HFF-Myc (cell line): ENCODE results near the gene DGKG.

ENCODE experiments used
- DNase-seq: peaks from one replicate; pipeline ENCODE4 v3.0.0-alpha.2; 2011; ENCODE audit warnings: low read depth; ENCODE audit errors: extremely low read depth
- H3K4me3 ChIP-seq: replicated peaks from 2 replicates; pipeline ENCODE4 v1.5.1; 2011; ENCODE audit warnings: low read depth, mild to moderate bottlenecking, control low read depth, low read length
- TF ChIP-seq, protein P1 (sequence below): IDR thresholded peaks from 2 replicates; pipeline ENCODE4 v1.5.1; 2012; ENCODE audit warnings: mild to moderate bottlenecking, low read depth, low read length, control low read depth; ENCODE audit errors: missing control alignments

Gene DGKG

DNA sequence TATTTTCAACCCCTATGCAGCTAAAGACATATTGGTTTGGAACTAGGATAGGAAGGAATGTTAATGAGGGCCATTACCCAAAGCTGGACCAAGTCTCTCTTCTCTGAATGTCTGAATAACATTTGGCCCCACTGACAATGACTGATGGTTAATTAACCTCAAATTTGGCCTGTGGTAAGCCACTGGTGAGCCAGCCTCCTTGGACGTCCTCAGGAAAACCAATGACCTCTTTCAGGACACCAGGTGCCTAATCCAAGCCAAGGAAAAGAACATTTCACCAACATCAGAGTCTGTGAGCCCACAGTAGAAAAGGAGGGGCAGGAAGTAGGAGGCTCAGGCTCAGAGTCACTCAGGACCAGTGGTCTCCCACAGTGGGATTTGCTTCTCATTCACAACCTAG lies 196.7 kb downstream of the DGKG start:
- DNase-seq = no peak
- H3K4me3 ChIP-seq = no peak overlapping the region
- TF ChIP-seq, protein P1, sequence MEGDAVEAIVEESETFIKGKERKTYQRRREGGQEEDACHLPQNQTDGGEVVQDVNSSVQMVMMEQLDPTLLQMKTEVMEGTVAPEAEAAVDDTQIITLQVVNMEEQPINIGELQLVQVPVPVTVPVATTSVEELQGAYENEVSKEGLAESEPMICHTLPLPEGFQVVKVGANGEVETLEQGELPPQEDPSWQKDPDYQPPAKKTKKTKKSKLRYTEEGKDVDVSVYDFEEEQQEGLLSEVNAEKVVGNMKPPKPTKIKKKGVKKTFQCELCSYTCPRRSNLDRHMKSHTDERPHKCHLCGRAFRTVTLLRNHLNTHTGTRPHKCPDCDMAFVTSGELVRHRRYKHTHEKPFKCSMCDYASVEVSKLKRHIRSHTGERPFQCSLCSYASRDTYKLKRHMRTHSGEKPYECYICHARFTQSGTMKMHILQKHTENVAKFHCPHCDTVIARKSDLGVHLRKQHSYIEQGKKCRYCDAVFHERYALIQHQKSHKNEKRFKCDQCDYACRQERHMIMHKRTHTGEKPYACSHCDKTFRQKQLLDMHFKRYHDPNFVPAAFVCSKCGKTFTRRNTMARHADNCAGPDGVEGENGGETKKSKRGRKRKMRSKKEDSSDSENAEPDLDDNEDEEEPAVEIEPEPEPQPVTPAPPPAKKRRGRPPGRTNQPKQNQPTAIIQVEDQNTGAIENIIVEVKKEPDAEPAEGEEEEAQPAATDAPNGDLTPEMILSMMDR = no peak

DNA sequence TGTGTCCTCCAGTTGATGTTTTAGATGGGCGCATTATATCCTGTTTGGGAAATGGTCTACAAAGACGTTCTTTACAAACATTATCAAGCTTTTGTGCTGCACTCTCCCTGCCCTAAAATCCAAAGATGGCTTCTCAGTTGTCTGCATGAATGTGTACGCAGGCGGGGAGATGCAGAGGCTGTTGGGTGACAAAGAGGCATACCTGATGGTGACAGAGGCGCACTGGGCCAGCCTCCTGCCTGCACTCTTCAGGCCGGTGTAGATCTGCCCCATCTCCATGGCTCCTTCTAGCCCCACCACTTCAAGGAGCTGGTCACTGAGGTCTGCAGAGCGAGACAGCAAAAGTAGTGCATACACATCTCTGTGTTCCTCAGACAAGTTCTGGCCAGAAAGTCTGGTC lies 197.3 kb downstream of the DGKG start:
- H3K4me3 ChIP-seq = no peak overlapping the region
- TF ChIP-seq, protein P1 = no peak
- no peak for DNase-seq

DNA sequence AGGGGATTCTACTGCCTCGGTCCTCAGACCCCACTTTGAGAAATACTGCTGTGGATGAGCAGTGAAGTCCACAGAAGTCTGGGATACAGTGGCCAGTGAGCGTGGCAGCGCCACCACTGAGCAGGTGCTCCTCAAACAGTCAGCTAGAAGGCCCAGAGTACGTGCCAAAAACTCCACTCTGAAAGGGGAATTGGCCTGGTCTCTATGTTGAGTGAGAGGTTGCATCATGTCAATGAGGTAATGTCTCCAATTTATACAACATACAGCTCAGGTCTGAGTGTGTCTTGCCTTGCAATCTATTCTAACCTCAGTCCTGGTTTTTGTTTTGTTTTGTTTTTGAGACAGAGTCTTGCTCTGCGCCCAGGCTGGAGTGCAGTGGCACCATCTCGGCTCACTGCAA lies 199.8 kb downstream of the DGKG start:
- TF ChIP-seq, protein P1 = no peak
- DNase-seq = no peak
- H3K4me3 ChIP-seq = no peak overlapping the region

DNA sequence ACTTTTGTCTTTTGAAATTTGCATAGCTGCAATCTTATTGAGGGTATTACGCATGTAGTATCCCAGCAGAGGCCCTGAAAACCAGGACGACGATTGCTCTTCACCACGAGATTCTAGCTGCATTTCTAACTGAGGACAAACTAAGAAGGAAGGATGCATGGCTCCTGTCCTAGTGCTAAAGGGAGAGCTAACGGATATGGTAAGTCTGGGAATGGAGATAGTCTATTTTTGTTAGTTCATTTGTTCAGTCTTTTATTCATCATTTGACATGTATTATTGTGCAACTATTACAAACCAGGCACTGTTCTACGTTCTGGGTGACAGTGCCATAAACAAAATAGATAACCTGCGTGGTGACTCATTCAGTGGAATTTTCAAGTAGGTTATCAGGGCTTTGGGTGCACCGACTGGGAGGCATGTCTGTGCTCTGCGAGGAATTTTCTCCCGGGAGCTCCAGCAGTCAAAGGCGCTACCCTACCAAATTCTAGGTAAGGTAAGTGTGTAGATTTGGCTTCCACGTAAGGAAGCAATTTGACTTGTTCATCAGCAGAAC lies 201.3 kb downstream of the DGKG start:
- no peak overlapping the region for H3K4me3 ChIP-seq
- DNase-seq = no peak
- TF ChIP-seq, protein P1 = no peak

DNA sequence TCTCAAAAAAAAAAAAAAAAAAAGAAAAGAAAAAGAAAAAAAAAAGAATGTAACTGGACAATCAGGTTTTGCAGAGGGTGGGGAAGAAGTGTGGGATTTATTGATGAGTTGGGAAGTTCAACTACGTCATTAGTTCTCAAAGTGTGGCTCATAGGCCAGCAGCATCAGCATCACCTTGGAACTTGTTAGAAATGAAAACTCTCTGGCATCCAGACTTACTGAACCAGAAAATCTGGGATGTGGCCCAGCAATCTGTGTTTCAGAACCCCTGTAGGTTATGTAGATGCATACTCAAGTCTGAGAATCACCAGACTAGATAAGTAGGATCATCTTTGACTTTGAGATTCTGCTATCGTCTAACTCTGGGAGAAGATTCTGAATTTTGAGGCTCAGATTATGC lies 207.4 kb downstream of the DGKG start:
- no peak overlapping the region for H3K4me3 ChIP-seq
- no peak for DNase-seq
- TF ChIP-seq, protein P1 = no peak

DNA sequence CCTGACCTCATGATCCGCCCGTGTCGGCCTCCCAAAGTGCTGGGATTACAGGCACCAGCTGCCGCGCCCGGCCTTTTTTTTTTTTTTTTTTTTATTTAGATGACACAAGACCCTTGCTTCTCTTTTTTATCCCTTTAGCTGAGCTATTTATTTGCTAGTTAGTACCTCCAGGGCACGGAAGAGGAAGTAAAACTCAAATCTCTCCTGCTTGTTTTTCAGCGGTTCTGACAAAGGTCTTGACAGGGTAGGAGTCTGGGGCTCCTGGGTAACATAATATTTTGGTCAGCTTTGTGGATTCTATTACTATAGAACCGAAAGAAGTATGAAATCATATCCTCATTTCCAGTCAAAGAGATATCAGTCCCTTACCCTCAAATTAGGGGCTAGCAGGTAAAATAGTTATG lies 209.1 kb downstream of the DGKG start:
- no peak for DNase-seq
- TF ChIP-seq, protein P1 = no peak
- no peak overlapping the region for H3K4me3 ChIP-seq

DNA sequence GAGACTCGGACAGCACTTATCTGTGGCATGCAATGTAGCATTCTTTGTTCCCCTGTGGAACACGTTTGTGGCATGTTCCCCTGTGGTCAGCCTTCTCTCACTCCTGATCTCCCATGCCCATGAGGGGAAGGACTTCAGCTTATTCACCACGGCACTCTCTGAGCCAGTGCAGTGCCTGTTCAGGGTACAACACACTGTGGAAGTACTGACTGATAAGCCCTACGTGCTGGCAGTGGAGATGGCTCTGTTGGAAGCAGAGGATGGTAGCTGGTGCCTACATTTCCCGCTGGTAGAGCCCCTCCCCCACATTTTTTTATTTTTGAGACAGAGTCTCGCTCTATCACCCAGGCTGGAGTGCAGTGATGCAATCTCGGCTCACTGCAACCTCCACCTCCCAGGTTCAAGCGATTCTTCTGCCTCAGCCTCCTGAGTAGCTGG lies 209.7 kb downstream of the DGKG start:
- DNase-seq = no peak
- no peak overlapping the region for H3K4me3 ChIP-seq
- TF ChIP-seq, protein P1 = no peak
